OCI-LY7 (cell line): ENCODE results near the gene RSPH6A. TPM values are rescaled to one million over a fixed set of nuclear protein-coding genes. Genes with fewer than 3 reads are reported as not detected.

Experiments
- BruUV-seq: library from RNA; stranded (reverse); fragments of 400-500 nt; replicated peaks from 2 replicates; lab custom pipeline; 2021; lab: Mats Ljungman, UMichigan
- CTCF ChIA-PET: fragments of 300-600 bp; sonication (Branson Sonifier 250); formaldehyde crosslinking; loops from one replicate; lab custom pipeline; 2022; ENCODE audit warnings: antibody characterized with exemption; ENCODE audit not compliant: unreplicated experiment; lab: Charles Lee
- POLR2A ChIA-PET: fragments of 300-600 bp; sonication (Branson Sonifier 250); formaldehyde crosslinking; loops from one replicate; lab custom pipeline; 2022; ENCODE audit warnings: antibody characterized with exemption; lab: Charles Lee
- DNase-seq: peaks from one replicate; pipeline ENCODE4 v3.0.0-alpha.2; 2015; ENCODE audit warnings: low spot score
- H2AFZ ChIP-seq: fragments of 200-600 bp; sonication (generic), shearing (Covaris generic); 2 replicates; pipeline ENCODE4 v1.6.1; 2014; ENCODE audit warnings: mild to moderate bottlenecking, antibody characterized with exemption, low read length, moderate library complexity
- H3K27ac ChIP-seq: fragments of 200-600 bp; sonication (generic); 2 replicates; pipeline ENCODE4 v1.5.1; 2014; ENCODE audit warnings: mixed run types, low read depth, mild to moderate bottlenecking, moderate library complexity, low read length, inconsistent platforms; ENCODE audit not compliant: poor library complexity, severe bottlenecking
- H3K36me3 ChIP-seq: fragments of 200-600 bp; sonication (generic); 2 replicates; pipeline ENCODE4 v1.6.1; 2014; ENCODE audit warnings: mild to moderate bottlenecking, antibody characterized with exemption, low read length, moderate library complexity, mixed read lengths; ENCODE audit not compliant: insufficient read depth
- H3K4me1 ChIP-seq: fragments of 200-600 bp; sonication (generic); 2 replicates; pipeline ENCODE4 v1.5.1; 2014; ENCODE audit warnings: mild to moderate bottlenecking, low read length; ENCODE audit not compliant: insufficient read depth, poor library complexity, severe bottlenecking
- H3K4me2 ChIP-seq: fragments of 200-600 bp; sonication (generic); 2 replicates; pipeline ENCODE4 v1.6.1; 2014; ENCODE audit warnings: mild to moderate bottlenecking, low read length
- H3K4me3 ChIP-seq: fragments of 200-600 bp; sonication (generic); 2 replicates; pipeline ENCODE4 v1.5.1; 2014; ENCODE audit warnings: mild to moderate bottlenecking, low read depth, low read length; ENCODE audit not compliant: poor library complexity, severe bottlenecking
- H3K79me2 ChIP-seq: fragments of 200-600 bp; sonication (generic); 2 replicates; pipeline ENCODE4 v1.6.1; 2016; ENCODE audit warnings: low read depth, mild to moderate bottlenecking, low read length, moderate library complexity, mixed read lengths; ENCODE audit not compliant: insufficient read depth
- H3K9me2 ChIP-seq: fragments of 200-600 bp; sonication (generic); 2 replicates; pipeline ENCODE4 v1.6.1; 2016; ENCODE audit warnings: mild to moderate bottlenecking, low read length, mixed read lengths; ENCODE audit not compliant: insufficient read depth
- H3K9me3 ChIP-seq: fragments of 200-600 bp; sonication (generic); 2 replicates; pipeline ENCODE4 v1.6.1; 2014; ENCODE audit warnings: mild to moderate bottlenecking, mixed run types, low read length, mixed read lengths
- H4K20me1 ChIP-seq: fragments of 200-600 bp; sonication (generic); 2 replicates; pipeline ENCODE4 v1.6.1; 2014; ENCODE audit warnings: mild to moderate bottlenecking, antibody characterized with exemption, low read length, moderate library complexity, mixed read lengths; ENCODE audit not compliant: insufficient read depth
- EZH2phosphoT487 ChIP-seq: fragments of 200-600 bp; sonication (generic); IDR thresholded peaks from 2 replicates; pipeline ENCODE4 v1.6.1; 2018; ENCODE audit warnings: low read depth, borderline replicate concordance, mild to moderate bottlenecking, mixed run types, antibody characterized with exemption, low read length, moderate library complexity, mixed read lengths
- intact Hi-C: fragments of 100-400 bp; cut with micrococcal nuclease; formaldehyde crosslinking; loops from one replicate; pipeline ENCODE4 v1.10.0; 2022; ENCODE audit not compliant: unreplicated experiment
- total RNA-seq, 2 experiments: library from RNA; depleted of rRNA in 1 of 2; stranded (reverse); fragments of >200 nt in 1 of 2; shearing (Covaris generic) in 1 of 2; gene quantifications; 2 replicates each; pipeline ENCODE4 v1.2.3, GENCODE V29; 2014 to 2022
- TF ChIP-seq, protein P1 (sequence below): fragments of 200-600 bp; sonication (generic); conservative IDR thresholded peaks from 2 replicates; pipeline ENCODE4 v1.5.1; 2014; ENCODE audit warnings: mild to moderate bottlenecking, antibody characterized with exemption, low read length, moderate library complexity, mixed read lengths

RSPH6A gene
- total RNA-seq, 2 experiments from 2014 or later = 0.16 to 0.72 TPM

DNA sequence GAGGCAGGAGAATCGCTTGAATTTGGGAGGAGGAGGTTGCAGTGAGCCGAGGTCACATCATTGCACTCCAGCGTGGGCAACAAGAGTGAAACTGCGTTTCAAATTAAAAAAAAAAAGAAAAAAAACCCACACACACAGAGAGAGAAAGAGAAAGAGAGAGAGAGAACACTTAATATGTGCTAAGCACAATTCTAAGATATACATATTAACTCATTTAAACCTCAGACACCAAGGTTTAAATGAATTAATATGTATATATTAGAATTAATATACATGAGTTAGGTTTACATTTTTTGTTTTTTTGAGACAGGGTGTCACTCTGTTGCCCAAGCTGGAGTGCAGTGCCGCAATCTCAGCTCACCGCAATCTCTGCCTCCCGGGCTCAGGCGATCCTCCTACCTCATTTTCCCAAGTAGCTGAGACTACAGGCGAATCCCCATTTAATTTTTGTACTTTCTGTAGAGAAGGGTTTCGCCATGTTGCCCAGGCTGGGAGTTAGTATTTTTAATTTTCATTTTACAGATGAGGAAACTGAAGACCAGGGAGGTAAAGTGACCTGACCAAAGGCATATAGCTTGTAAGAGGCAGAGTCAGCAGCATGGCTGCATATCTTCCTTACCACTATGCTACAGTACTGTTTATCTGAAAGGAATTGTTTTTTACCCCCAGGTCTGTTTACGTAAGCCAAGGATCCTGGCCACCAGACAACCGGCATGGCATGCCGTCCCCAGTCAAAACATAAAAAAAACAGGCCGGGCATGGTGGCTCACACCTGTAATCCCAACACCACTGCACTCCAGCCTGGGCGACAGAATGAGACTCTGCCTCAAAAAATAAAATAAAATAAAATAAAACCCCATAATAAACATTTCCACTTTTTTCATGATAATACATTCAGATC, 45.5 kb upstream of the RSPH6A start:
- Histone ChIP-seq H3K4me3 (peak overlapping the region; percentile 82), H3K27ac (peak overlapping the region; percentile 83), H3K4me2 (peak overlapping the region; percentile 78), H4K20me1 (no peaks in the 10 kb centered on the region), H3K9me3 (no peaks in the 10 kb centered on the region), H3K79me2 (peaks cover 39% of the 10 kb centered on the region), H3K36me3 (peaks cover 37% of the 10 kb centered on the region), H3K9me2 (no peaks in the 10 kb centered on the region), H2AFZ (no peak overlapping the region), H3K4me1 (peaks cover 20% of the 10 kb centered on the region)
- no peak for DNase-seq
- POLR2A ChIA-PET = interaction anchor here (0.6 to 0.7 kb wide), 3 partner anchors 14 to 1053 kb away, joined by 4 read pairs; no protein-coding TSS in a partner anchor
- CTCF ChIA-PET = interaction anchor here (1.8 kb wide), 1 partner anchor 44 kb away, joined by 3 read pairs; no protein-coding TSS in a partner anchor
- BruUV-seq = no TSS peak
- TF ChIP-seq EZH2phosphoT487 = no peak
- TF ChIP-seq, protein P1, sequence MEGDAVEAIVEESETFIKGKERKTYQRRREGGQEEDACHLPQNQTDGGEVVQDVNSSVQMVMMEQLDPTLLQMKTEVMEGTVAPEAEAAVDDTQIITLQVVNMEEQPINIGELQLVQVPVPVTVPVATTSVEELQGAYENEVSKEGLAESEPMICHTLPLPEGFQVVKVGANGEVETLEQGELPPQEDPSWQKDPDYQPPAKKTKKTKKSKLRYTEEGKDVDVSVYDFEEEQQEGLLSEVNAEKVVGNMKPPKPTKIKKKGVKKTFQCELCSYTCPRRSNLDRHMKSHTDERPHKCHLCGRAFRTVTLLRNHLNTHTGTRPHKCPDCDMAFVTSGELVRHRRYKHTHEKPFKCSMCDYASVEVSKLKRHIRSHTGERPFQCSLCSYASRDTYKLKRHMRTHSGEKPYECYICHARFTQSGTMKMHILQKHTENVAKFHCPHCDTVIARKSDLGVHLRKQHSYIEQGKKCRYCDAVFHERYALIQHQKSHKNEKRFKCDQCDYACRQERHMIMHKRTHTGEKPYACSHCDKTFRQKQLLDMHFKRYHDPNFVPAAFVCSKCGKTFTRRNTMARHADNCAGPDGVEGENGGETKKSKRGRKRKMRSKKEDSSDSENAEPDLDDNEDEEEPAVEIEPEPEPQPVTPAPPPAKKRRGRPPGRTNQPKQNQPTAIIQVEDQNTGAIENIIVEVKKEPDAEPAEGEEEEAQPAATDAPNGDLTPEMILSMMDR = no peak
- intact Hi-C loops = no loop called here

DNA sequence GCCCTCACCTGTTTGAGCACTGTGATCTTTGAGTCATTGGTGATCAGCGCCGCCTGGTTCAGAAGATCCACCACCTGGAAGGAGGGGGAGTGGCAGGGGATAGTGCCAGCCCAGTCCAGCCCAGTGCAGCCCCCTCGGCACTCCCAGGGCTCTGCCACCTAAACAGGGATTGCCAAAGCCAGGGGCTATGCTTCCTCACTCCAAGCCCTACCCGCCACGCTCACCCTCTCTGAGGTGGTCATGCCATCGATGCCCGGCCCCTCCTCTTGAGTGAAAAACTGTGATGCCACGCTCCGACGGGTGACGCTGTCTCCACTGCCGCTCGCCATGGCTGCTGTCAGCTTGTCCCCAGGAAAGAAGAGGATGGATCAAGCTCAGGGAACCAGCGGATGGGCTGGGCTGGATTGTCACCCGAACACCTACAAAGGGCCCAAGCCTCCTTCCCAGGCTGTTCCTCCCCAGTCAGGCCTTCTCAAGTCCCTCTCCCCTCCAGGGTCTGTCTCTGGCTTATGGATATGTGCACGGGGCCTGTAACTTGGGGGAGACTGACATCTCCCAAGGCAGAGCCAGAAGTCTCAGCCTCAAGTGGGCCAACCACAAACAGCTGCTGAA, 39.2 kb upstream of the RSPH6A start:
- no peaks in the 10 kb centered on the region for H4K20me1 ChIP-seq
- H3K9me2 ChIP-seq = no peaks in the 10 kb centered on the region
- intact Hi-C loops = no loop called here
- no peak overlapping the region for H3K4me3 ChIP-seq
- BruUV-seq = no TSS peak
- H3K4me1 ChIP-seq = no peaks in the 10 kb centered on the region
- no peaks in the 10 kb centered on the region for H3K9me3 ChIP-seq
- DNase-seq = no peak
- H3K4me2 ChIP-seq = no peak overlapping the region
- ChIA-PET CTCF (no interaction called here), POLR2A (no interaction called here)
- peaks cover 14% of the 10 kb centered on the region; the same call in 1 of the 2 replicates for H3K79me2 ChIP-seq
- no peak overlapping the region for H2AFZ ChIP-seq
- H3K36me3 ChIP-seq = peaks cover 82% of the 10 kb centered on the region
- TF ChIP-seq EZH2phosphoT487 = no peak
- TF ChIP-seq, protein P1 = no peak
- no peak overlapping the region for H3K27ac ChIP-seq
